Astrocyte of the cerebellum (primary cell): Measurements from ENCODE around the gene BTRC.

Experiments used
- DNase-seq: peaks from one replicate; pipeline ENCODE4 v3.0.0-alpha.2; 2011; ENCODE audit warnings: low read depth
- H3K4me3 ChIP-seq: 2 replicates; pipeline ENCODE4 v1.5.1; 2011; ENCODE audit warnings: mild to moderate bottlenecking, low read depth, low read length, moderate library complexity
- CTCF ChIP-seq: IDR thresholded peaks from 2 replicates; pipeline ENCODE4 v1.5.1; 2012; ENCODE audit warnings: low read length, low read depth, moderate library complexity, mild to moderate bottlenecking; ENCODE audit errors: missing control alignments
- in situ Hi-C: cut with HindIII; loops from 2 replicates; pipeline ENCODE4 v1.10.0; 2017; ENCODE audit warnings: low sequenced_read_pairs

The BTRC gene

GRCh38 chr10:101571271-101571925, 217.4 kb downstream of the BTRC start:
- H3K4me3 ChIP-seq: no peak overlapping the region
- no peak for TF ChIP-seq CTCF
- DNase-seq: no peak
- in situ Hi-C loops: no loop called here

- TF ChIP-seq CTCF: no peak
- DNase-seq: no peak
- in situ Hi-C loops: no loop called here
- H3K4me3 ChIP-seq: no peak overlapping the region
Observed at GRCh38 chr10:101572126-101572525, 218.2 kb downstream of the BTRC start.

GRCh38 chr10:101572785-101573184, 218.8 kb downstream of the BTRC start:
- in situ Hi-C loops: no loop called here
- no peak for TF ChIP-seq CTCF
- no peak for DNase-seq
- no peak overlapping the region for H3K4me3 ChIP-seq

- DNase-seq: no peak
- H3K4me3 ChIP-seq: no peak overlapping the region
- in situ Hi-C loops: no loop called here
- TF ChIP-seq CTCF: no peak
Observed at GRCh38 chr10:101573885-101574753, 220.2 kb downstream of the BTRC start.

- in situ Hi-C loops: no loop called here
- no peak overlapping the region for H3K4me3 ChIP-seq
- no peak for DNase-seq
- no peak for TF ChIP-seq CTCF
Observed at GRCh38 chr10:101575091-101575490, 221.1 kb downstream of the BTRC start.

GRCh38 chr10:101575580-101576210, 221.7 kb downstream of the BTRC start:
- no peak for TF ChIP-seq CTCF
- DNase-seq: no peak
- in situ Hi-C loops: no loop called here
- H3K4me3 ChIP-seq: no peak overlapping the region
